Choroid plexus epithelial cell (primary cell): ENCODE results near the gene MCTP2.

Experiments
- DNase-seq: peaks from one replicate; pipeline ENCODE4 v3.0.0-alpha.2; 2010; ENCODE audit warnings: low read depth
- H3K4me3 ChIP-seq: 2 replicates; pipeline ENCODE4 v1.5.1; 2011; ENCODE audit warnings: low read depth, mild to moderate bottlenecking, control low read depth, low read length, moderate library complexity
- CTCF ChIP-seq: conservative IDR thresholded peaks from 2 replicates; pipeline ENCODE4 v1.5.1; 2011; ENCODE audit warnings: low read depth, mild to moderate bottlenecking, control low read depth, inconsistent platforms, low read length, moderate library complexity

The MCTP2 gene

DNA sequence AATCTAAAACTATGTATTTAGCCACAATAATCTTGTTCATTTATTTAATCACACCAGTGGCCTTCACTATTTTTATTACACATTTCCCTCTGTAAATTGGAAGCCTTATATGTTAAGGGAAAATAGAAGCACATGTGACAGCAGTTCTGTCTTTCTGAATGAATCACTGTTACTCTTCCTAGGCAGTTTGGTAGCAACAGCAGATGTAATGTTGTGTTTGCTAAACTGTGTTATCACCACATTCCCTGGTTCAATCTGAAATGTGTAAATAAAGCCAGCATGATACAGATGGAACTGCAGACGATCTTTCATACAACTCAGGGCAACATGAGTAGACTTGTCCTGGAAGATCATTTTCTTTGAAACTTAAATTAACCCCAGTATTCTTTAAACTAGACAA lies 220.1 kb downstream of the MCTP2 start:
- no peak for DNase-seq
- H3K4me3 ChIP-seq = no peak overlapping the region
- no peak for TF ChIP-seq CTCF

GRCh38 chr15:94453227-94453988 lies 222.0 kb downstream of the MCTP2 start:
- no peak overlapping the region for H3K4me3 ChIP-seq
- no peak for TF ChIP-seq CTCF
- no peak for DNase-seq

- no peak overlapping the region for H3K4me3 ChIP-seq
- no peak for TF ChIP-seq CTCF
- no peak for DNase-seq
Measured at GRCh38 chr15:94455297-94455696, 223.9 kb downstream of the MCTP2 start.

GRCh38 chr15:94456226-94456625 lies 224.9 kb downstream of the MCTP2 start:
- DNase-seq = no peak
- no peak for TF ChIP-seq CTCF

DNA sequence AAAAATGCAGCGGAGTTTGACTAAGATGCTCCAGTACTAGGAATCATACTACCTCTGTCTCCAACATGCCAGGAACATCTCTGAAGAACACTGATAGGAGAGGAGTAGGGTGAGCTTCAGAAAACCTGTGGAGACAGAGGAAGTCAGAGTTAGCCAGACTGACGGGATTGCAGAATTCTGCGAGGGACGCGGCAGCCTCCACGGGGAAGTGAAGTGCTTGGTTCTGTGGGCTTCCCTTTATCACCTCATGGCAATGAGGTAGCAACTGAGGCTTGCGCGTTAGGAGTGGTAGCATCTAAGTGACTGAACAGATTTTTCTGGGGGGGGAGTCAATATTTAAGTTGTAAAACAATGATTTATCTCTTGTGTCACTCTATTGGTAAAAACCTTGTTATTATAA lies 226.3 kb downstream of the MCTP2 start:
- no peak for TF ChIP-seq CTCF
- no peak overlapping the region for H3K4me3 ChIP-seq
- DNase-seq = no peak

More at GRCh38 chr15:94456226-94456625, 224.9 kb downstream of the MCTP2 start:
- no peak overlapping the region for H3K4me3 ChIP-seq

DNA sequence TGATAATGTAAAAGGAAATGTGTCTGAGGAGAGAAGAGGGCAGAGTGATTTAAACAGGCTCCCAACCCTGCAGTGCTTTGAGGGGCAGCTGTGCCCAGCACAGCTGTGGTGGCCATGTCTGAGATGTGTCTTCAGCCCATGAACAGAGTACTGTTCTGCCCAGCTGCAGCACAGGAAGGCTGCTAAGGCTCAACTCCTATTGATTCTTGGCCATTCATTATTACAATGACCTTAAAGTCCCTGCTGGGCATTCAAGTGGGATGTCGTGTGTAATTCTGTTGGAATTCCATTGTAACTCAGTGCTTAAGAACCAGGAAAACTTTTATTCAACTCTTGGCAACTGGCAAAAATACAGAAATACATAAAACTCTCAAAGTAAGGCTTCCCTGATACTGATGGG lies 229.3 kb downstream of the MCTP2 start:
- no peak overlapping the region for H3K4me3 ChIP-seq
- TF ChIP-seq CTCF = no peak
- no peak for DNase-seq

GRCh38 chr15:94467034-94467433 lies 235.7 kb downstream of the MCTP2 start:
- no peak overlapping the region for H3K4me3 ChIP-seq
- TF ChIP-seq CTCF = no peak
- DNase-seq = no peak
